GM23248 (cell line): Measurements from ENCODE around the gene WASF2.

Source experiments
- EZH2 ChIP-seq: fragments of 200-600 bp; sonication (generic); IDR thresholded peaks from 2 replicates; pipeline ENCODE4 v1.6.1; 2018; ENCODE audit warnings: antibody characterized with exemption, mild to moderate bottlenecking; ENCODE audit not compliant: insufficient read depth, poor library complexity, severe bottlenecking
- EZH2phosphoT487 ChIP-seq: fragments of 200-600 bp; sonication (generic); IDR thresholded peaks from 2 replicates; pipeline ENCODE4 v1.6.1; 2018; ENCODE audit warnings: antibody characterized with exemption, moderate library complexity, mild to moderate bottlenecking, low read depth; ENCODE audit not compliant: insufficient read depth

GRCh38 chr1:27392096-27392777, 97.7 kb downstream of the WASF2 start, which contains the start of gene GPR3:
- TF ChIP-seq EZH2 (no peak), EZH2phosphoT487 (no peak)
